Activated CD4-positive, CD25-positive, alpha-beta regulatory T cell (primary cell): ENCODE data around the gene SMARCC1.

ENCODE experiments used
- DNase-seq, 4 experiments: peaks; one replicate each; lab custom pipeline; 2025; lab: John Stamatoyannopoulos, UW

The SMARCC1 gene

DNA sequence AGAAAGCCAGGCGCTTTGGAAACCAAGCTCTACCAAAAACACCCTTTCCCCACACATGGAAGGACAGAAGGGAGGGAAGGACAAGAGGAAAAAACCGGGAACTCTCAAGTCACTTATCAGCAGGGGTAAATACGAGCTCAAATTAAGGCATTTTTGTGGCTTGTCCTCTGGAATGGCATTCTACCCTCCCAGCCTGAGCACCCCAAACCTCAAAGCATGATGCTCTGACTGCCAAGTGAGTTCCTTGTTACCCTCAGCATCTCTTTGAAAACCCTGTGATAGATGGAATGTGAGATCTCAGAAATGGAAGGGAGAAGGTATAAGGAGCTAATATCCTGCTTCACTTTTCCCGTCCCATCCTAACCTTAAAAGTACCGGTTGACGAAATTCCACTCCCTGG is 194.9 kb downstream of the SMARCC1 start:
- DNase-seq = no peak

DNA sequence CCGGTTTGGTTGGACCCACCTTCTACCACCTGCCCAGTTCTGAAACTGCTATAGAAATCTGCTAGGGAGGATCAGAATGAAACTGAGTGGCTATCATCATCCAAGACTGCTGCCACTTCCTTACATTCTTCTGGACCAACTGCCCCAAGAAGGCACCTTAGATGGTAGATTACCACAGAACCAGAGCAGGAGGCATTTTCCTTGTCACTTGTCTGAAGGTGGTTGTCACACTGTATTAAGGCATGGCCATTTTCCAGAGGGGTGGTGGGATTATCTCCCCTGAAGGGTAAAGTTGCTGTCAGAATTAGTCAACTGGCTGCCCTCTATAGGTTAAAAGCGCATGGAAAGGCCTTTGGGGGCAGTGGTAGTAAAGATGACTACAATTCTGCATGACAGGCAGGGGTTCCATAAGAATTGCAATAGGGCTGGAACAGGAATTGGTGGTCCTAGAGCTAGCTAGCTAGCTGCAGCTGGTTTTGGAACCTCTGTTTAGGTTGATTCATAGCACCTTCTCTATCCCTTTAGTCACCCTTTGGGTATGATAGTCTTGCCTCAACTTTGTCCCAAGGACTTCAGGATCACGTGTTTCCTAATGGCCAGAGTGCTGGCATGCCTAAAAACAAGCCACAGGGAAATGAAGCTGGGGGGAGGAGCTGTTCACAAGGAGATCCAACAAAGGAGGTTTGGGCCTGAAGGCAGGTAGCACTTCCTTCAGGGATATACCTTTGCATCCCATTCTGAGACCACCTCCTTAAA is 198.2 kb downstream of the SMARCC1 start:
- no peak for DNase-seq

DNA sequence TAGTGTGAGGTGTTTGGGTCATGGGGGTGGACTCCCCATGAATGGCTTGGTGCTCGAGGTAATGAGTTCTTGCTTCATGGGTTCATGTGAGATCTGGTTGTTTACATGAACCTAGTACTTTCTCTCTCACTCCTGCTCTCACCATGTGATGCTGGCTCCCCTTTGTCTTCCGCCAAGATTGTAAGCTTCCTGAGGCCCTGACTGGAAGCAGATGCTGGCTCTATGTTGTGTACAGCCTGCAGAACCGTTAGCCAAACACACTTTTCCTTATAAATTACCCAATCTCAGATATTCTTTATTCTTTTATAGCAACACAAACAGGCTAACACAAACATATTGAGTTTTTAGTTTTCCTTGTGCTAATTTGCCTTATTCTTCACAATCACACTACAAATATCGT is 199.9 kb downstream of the SMARCC1 start:
- no peak for DNase-seq

DNA sequence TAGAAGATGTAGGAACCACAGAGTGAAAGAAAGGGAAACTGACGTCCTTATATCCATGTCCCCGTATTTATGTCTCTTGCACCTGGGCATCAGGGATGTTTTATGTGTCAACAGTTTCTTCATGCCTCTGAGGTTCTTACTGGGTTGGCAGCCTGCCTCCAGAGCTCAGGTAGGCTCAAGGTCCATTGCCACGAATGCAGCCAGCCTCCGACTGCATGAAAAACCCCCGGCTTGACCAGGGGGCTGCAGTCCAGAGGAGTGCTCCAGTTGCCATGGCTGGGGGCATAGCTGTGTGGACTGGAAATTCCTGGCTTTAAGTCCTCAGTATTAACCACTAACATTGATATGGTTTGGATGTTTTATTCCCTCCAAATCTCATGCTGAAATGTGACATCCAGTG is 200.3 kb downstream of the SMARCC1 start:
- DNase-seq = no peak

DNA sequence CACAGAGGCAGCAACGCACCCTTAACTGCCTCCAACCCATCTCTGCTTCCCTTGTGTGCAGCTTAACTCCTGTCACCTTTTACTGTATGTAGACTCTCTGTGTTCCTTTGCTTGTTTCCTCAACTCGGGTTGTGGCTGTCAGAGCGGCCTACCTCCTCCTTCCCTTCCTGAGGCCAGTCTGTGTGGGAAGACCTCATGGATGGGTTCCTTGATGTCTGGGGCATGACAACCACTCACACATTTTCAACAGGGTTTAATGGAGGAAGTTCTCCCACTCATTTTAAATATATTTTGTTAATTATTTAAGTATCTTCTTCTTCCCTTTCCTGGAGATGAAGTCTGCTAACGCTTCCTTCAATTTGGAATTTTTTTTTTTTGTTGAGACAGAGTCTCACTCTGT is 201.2 kb downstream of the SMARCC1 start:
- DNase-seq = no peak

DNA sequence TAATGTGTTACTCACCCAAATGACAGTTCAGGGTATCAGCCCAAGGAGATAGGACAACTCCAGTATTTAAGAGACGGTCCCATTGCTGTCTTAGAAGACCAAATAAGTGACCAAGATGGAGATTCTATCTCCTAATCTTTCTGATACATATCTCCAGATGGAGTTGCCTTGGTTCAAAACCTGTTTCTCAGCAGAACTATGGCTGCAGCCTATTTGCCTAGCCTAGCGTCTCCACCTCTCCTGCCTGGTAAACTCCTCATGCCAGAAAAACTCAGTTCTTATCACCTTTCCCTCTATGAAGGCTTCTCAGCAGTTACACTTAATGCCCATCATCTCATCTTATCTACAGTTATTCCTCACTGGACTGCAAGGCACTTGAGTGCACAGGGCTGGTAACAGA is 201.8 kb downstream of the SMARCC1 start:
- DNase-seq = no peak

DNA sequence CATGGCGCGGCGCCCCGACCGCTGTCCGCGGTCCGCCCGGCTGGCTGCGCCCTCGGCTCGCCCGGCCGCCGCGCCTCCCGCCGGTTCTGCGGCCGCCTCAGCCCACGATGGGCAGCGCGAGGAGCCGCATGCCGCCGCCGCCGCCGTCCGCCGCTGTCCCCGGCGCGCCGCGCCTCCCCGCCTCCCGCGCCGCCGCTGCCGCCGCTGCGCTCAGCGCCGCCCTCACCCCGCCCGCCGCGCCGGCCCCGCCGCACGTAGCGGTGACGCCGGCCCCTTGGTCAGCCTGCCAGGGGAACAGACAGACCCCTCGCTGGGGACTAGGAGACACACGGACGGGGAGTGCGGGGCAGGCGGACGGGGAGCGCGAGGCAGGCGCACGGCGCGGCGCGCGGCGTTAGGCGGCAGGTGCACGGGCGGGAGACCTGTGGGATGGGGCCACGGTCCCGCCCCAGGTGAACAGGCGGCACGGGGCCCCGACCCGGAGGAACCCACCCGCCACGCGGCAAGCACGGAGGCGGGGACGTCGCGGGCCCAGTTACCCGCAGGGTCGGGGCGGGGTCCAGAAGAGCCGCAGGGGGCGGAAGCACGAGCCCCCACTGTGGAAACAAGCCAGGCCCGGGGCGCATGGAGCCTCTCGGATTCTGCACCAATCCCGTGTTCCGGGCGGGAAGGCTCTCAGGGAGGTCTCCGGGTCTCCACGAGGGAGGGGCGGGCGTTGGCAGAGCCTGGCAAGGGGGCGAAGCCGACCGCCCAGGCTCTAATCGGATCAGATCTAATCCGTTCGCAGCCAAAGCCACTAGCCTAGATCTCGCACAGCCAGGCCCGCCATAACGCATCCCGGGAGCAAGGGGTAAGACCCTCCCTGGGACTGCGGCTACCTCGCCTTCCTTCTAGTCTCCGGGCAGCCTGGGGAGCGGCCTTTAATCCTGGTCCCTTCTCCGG is 202.7 kb downstream of the SMARCC1 start, which contains the start of gene CSPG5:
Gene CSPG5 (minus strand): TSS at position 175 of the 942 bp plus-strand sequence. CDS start 172 bp downstream, at position 3.
- DNase-seq = peak in 3 of 4 experiments; percentile 2 to 12 (median 6)

DNA sequence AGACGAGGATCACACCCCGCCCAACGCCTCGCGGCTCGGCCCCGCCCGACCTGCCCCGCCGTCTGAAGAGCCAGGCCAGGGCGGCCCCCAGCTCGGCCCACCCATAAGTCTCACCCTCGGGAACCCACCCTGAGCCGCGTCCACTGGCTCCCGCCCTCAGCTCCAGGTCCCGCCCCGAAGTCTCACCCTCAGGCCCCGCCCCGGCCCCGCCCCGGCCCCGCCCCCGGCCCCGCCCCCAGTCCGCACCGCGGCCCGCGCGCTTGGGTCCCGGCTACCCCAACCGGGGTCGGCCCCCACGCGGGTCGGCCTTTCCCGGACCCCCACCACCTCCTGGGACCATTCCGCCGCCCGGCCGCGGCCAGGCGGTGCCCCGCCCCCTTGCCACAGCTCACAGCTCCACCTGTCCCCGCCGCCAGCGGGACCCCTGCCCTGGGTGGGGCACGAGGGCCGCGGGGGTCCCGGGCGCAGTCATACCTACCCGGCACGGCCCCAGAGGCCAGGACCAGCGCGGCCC is 203.5 kb downstream of the SMARCC1 start:
- peak; percentile 13 to 25 (median 20) for DNase-seq

DNA sequence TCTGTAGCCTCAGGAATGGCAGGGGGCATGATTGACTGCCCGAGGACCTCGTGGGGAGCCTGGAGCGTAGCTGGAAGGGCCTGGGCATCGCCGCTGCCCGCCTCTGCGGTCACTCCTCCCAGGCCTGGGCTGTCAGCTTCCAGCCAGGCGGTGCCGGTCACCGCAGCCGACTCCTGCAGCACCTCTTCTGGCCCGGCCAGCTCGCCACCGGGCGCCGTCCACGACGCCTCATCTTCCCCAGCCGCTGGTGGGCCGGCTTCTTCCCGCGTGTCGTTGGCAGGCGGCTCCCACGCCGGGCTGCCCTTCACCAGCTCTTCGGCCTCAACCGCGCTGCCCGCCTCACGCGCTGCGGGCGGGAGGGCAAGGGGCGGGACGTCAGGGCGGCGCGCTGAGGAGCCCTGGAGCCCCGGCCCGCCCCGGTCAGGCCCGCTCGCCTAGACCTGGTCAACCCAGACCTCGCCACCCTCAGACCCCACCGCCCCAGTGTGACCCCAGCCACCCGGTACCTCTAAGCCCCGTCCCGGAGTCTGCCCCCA is 204.0 kb downstream of the SMARCC1 start:
- DNase-seq = no peak

DNA sequence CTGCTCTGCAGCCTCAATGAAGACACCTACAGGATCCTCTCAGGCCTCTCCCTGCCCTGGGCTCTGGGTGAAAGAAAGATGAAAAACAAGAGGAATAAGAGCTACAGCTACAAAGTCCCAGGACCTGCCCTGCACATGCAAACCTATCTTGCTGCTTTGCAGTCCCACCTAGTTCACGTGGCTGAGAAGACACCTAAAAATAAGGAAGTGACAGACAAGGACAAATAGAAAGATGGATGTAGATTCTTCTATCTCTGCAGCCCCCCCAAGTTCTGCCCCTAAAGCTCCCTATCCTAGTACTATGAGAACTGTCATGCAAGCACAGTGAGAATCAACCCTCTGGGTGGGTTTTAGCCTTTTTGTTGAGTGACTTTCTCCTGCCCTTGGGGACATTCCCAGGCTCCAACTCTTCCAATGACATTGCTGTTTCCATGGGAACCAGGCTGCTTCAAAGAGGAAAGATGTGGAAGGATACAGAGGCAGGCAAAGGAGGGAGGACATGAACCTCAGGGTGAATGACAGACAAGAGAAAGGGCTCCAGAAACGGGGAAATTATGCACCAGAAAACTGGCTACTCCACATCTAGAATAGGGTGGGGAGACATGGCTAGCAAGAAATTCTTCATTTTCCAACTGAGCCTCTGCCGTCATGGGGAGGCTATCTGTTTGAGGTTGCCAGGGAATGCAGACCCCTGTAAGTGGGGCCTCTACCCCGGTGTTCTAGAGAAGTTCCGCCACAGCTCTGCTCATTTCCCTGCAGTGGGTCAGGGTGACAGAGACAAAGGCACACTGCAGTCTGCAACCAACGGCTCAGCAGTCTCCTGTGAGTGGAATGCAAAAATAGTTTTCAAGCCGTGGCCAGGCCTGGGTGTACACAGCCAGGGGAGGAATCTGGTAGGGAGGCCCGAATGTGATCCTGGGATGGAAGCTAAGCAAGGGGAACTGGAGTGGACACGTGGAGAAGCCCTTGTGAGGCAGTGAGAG is 208.2 kb downstream of the SMARCC1 start:
- no peak for DNase-seq

DNA sequence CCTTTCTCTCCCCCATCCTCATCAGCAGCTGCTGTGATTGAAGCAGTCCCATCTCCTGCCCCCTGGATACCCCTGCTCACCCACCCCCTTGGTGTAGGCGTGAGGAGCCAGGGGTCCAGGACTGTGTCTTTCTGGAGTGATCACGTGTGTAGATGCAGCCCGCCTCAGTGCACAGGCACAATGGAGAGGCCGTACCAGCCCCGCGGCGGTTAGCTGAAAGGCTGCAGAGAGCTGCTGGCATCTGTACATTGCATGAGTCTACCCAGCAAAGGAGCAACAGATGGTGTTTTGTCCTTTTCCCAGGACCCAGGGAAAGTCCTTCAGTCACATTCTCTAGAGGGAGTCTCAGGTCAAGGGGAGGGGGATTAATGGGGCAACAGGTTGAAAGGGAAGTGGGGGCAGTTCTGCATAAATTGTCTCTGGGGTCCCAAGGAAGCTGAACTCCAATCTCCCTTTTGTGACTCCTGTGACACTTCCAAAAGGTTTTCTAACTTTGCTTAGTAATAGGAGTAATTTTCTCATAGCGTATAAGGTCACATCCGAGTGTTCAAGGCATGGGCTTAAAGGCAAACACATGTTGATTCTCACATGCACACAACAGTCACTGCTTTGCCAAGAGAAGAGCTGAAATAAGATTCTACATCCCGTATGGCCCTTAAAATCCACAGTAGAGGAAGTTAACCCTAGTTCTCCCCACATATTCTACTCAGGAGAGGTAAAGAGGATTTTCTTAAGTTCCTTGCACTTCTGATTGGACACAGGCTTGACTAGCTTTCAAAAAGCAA is 210.1 kb downstream of the SMARCC1 start:
- no peak for DNase-seq

DNA sequence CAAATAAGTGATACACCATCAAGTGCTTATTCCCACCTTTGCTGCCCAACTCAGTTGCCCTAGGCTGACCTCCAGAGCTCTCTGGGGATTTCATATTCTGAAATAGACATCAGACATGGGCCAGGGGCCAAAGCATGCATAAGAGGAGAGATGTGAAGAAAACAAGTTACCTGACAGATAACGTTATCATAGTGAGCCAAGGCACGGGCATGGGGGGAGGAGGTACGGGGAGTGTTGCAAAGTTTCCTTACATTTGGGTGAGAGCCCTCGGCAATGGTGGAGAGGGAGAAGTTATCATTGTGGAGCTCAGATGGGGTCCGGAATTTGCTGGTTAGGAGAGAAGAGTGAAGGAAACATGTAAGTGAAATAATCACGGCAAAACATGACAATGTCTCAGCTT is 212.8 kb downstream of the SMARCC1 start:
- no peak for DNase-seq

DNA sequence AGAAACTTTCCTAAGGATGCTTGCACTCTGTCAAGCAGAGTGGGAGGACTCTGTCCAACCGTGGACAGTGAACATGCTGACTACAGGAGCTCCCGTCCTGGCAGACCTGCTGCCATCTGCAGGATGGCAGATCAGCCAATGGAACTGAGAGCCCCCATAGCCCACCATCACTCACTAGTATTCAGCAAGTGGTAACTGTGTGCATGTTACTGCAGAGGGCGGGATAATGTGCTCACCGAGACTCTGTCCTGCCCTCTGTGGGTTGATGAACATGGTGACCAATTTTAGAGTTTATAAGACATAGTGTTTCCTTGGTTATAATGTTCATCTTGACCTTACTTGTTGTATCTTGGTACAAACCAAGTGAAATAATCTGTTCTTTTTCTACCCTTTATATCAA is 214.5 kb downstream of the SMARCC1 start:
- DNase-seq = no peak

DNA sequence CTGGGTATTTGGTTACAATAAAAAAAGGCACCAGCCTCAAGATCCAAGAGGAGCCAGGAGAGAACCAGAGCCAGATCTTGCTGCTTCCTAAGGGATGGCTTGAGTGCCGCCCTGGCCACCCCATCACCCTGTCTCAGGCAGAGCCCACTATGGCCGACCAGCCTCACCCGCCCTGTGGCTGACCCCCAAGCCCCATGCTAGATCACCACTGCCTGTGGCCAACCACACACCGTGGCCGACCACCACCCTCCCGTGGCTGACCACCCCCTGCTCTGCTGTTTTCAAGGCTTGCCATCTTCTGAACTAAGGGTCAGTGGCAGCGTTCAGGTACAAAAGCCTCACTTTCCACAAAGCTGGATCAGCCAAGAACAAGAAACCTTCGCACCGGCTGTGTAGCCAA is 215.0 kb downstream of the SMARCC1 start:
- no peak for DNase-seq

DNA sequence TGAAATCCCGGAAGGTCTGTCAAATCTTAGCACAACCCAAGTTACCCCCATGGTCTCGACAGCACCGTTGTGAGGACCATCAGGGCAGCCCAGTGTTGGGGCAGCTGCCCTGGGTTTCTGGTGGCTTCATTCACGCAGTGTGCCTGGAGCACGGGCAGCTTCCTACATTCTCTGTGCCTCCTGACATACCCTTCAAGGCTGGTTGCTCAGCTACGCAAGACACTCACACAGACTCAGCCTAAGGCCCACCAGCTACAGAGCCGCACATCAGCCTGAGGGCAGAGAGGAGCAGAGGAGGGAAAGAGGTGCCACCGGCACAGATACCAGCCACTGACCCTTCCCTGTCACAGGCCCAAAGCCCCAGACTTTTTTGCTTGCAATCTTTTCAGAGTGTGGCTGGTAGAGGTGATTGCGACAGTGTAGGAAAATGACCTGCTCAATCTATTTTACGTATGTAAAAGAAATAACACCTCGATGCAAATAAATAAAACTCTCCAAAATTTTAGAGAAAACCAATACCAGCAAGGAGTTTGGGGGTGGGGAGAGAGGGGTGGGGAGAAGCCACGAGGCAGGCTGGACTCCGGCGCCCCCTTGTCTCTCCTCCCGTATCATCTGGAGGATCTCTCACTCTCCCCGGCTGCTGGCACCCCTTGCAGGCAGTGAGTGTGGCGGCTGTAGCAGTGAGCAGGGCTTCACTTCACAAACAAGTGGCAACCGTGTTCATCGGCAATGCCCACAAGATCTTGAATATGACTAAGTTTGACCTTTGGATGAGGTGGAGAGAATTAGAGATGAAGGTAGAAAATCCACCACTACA is 215.8 kb downstream of the SMARCC1 start:
- no peak for DNase-seq

DNA sequence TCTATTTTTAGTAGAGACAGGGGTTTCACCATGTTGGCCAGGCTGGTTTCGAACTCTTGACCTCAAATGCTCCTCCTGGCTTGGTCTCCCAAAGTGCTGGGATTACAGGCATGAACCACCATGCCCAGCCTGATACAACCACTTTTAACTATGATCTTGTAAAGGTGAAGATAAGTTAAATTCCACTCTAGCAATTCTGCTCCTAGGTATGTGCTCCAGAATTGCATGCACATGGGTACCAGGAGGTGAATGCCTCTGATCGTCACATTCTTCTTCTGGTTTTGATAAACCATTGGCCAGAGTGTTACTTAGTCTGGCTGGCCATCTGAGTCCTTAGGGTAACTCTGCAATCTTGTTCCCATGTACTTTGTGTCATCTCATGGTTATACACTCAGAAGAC is 225.3 kb downstream of the SMARCC1 start:
- DNase-seq = no peak

DNA sequence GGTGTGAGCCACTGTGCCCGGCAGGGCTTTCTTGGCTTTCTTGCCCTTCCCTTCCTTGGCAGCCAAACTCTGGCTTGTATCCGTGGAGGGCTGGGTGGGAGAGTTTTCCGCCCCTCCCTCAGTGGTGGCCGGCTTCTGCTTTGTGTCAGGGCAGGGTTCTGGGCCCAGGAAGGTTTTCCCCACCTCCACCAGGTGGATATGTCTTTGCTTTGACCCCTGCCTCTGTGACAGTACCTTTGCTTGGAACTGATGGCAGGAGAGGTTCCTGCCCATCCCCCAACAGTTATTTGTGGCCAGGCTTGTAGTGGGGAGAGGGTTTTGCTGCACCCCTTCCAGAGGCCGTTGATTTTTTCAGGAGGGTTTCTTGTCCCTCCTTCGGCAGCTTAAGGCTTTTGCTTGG is 227.4 kb downstream of the SMARCC1 start:
- DNase-seq = no peak

DNA sequence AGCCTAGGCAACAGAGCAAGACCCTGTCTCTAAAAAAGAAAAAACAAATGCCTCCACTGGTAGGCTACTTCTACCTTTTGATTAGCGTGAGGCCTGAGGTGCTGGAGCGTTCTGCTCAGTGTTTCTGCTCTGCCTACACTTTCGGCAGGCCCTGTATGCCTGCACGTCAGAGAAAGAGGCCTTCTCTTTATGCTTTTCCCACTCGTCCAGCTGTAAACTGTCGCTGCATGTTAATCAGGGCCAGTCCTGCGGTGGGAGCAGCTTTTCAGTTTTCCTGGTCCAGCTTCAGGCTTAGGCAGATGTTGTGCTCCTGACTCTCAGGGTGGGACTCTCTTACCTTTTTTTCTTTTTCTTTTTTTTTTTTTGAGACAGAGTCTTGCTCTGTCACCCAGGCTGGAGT is 228.3 kb downstream of the SMARCC1 start:
- no peak for DNase-seq

DNA sequence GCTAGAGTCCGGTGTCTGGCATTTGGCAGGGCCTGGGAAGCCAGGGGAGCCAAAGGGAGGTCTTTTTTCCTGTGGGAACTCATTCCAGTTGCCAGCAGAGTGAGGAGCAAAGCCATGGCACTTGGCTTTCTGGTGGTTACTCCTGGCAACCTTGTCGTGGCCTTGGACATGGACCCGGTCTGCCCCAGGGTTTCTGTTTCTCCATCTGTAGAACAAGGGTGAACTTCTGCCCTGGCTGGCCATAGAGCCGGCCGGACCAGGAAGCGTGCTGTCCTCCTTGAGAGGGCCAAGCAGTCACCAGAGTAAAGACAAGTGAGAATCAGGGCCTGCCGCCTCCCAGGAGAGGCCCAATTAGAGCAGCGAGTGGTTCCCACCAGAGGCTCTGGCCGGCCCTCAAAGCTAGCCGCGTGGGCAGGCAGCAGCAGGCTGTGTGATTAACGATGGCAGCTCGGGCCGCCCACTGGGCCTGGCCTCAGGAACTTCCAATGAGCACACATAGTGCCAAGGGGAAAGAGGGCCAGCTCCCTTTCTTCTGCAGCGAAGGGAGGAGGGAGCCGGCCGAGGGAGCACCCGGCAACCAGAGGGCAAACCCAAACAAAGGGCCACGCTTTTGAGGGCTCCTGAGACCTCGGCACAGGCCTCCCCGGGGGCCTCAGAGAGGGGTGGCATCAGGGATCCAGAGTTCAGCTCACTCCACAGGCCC is 239.1 kb downstream of the SMARCC1 start:
- DNase-seq = no peak
